H9 (cell line): ENCODE measurements around the gene GTF2F2. TPM values are rescaled to one million over a fixed set of nuclear protein-coding genes. Genes with fewer than 3 reads are reported as not detected.

Experiments
- DNase-seq: peaks from one replicate; pipeline ENCODE4 v3.0.0-alpha.2; 2017
- H2AFZ ChIP-seq: one replicate; pipeline ENCODE4 v1.6.1; 2013; ENCODE audit warnings: mild to moderate bottlenecking, low read length, control low read depth, moderate library complexity
- H2AK5ac ChIP-seq: 2 replicates; pipeline ENCODE4 v1.6.1; 2013; ENCODE audit warnings: low read length, control low read depth, mixed read lengths; ENCODE audit not compliant: insufficient read length
- H2BK120ac ChIP-seq: one replicate; pipeline ENCODE4 v1.6.1; 2013; ENCODE audit warnings: low read depth, mild to moderate bottlenecking, low read length, control low read depth, inconsistent platforms; ENCODE audit not compliant: poor library complexity, severe bottlenecking
- H2BK12ac ChIP-seq: 2 replicates; pipeline ENCODE4 v1.6.1; 2013; ENCODE audit warnings: low read length, control low read depth, mixed read lengths, low read depth; ENCODE audit not compliant: insufficient read length
- H2BK15ac ChIP-seq: 2 replicates; pipeline ENCODE4 v1.6.1; 2013; ENCODE audit warnings: low read depth, low read length, control low read depth
- H2BK20ac ChIP-seq: one replicate; pipeline ENCODE4 v1.6.1; 2013; ENCODE audit warnings: low read depth, mild to moderate bottlenecking, low read length, control low read depth, inconsistent platforms; ENCODE audit not compliant: poor library complexity, severe bottlenecking
- H2BK5ac ChIP-seq: 2 replicates; pipeline ENCODE4 v1.6.1; 2013; ENCODE audit warnings: low read length, control low read depth, mixed read lengths; ENCODE audit not compliant: insufficient read length
- H3K14ac ChIP-seq: 2 replicates; pipeline ENCODE4 v1.6.1; 2013; ENCODE audit warnings: low read length, control low read depth; ENCODE audit not compliant: insufficient read depth
- H3K18ac ChIP-seq: 2 replicates; pipeline ENCODE4 v1.6.1; 2013; ENCODE audit warnings: low read depth, mild to moderate bottlenecking, mixed read lengths, low read length, control low read depth; ENCODE audit not compliant: insufficient read length
- H3K23ac ChIP-seq: 2 replicates; pipeline ENCODE4 v1.6.1; 2013; ENCODE audit warnings: low read length, control low read depth, mixed read lengths, low read depth; ENCODE audit not compliant: insufficient read length
- H3K23me2 ChIP-seq: 2 replicates; pipeline ENCODE4 v1.6.1; 2013; ENCODE audit warnings: low read depth, mild to moderate bottlenecking, mixed read lengths, low read length, control low read depth; ENCODE audit not compliant: insufficient read length, poor library complexity, severe bottlenecking
- H3K27ac ChIP-seq: 2 replicates; pipeline ENCODE4 v1.5.1; 2013; ENCODE audit warnings: low read length, control low read depth, mixed read lengths, low read depth; ENCODE audit not compliant: insufficient read length
- H3K27me3 ChIP-seq: 2 replicates; pipeline ENCODE4 v1.6.1; 2013; ENCODE audit warnings: low read length, control low read depth, inconsistent platforms; ENCODE audit not compliant: insufficient read depth
- H3K4ac ChIP-seq: 2 replicates; pipeline ENCODE4 v1.6.1; 2013; ENCODE audit warnings: low read depth, mild to moderate bottlenecking, control low read depth, inconsistent platforms, low read length, moderate library complexity
- H3K4me1 ChIP-seq: 2 replicates; pipeline ENCODE4 v1.6.1; 2013; ENCODE audit warnings: low read length, control low read depth, inconsistent platforms; ENCODE audit not compliant: insufficient read depth
- H3K4me2 ChIP-seq: 2 replicates; pipeline ENCODE4 v1.6.1; 2013; ENCODE audit warnings: low read length, control low read depth, mixed read lengths; ENCODE audit not compliant: insufficient read length, insufficient read depth
- H3K56ac ChIP-seq: 2 replicates; pipeline ENCODE4 v1.6.1; 2013; ENCODE audit warnings: low read depth, mild to moderate bottlenecking, mixed read lengths, low read length, control low read depth; ENCODE audit not compliant: insufficient read length
- H3K79me1 ChIP-seq: 2 replicates; pipeline ENCODE4 v1.6.1; 2013; ENCODE audit warnings: low read depth, mild to moderate bottlenecking, moderate library complexity, low read length, control low read depth, inconsistent platforms; ENCODE audit not compliant: insufficient read depth, poor library complexity, severe bottlenecking
- H3K79me2 ChIP-seq: 2 replicates; pipeline ENCODE4 v1.6.1; 2013; ENCODE audit warnings: low read length, control low read depth, inconsistent platforms; ENCODE audit not compliant: insufficient read depth
- H3K9ac ChIP-seq: 2 replicates; pipeline ENCODE4 v1.6.1; 2013; ENCODE audit warnings: low read length, control low read depth, mixed read lengths; ENCODE audit not compliant: insufficient read length; ENCODE audit errors: extremely low read depth
- H3K9me3 ChIP-seq: one replicate; pipeline ENCODE4 v1.6.1; 2013; ENCODE audit warnings: low read depth, low read length, inconsistent platforms; ENCODE audit not compliant: control insufficient read depth
- H3T11ph ChIP-seq: one replicate; pipeline ENCODE4 v1.6.1; 2013; ENCODE audit warnings: mild to moderate bottlenecking, low read length, control low read depth, inconsistent platforms
- H4K20me1 ChIP-seq: one replicate; pipeline ENCODE4 v1.6.1; 2013; ENCODE audit not compliant: control insufficient read depth, insufficient read length, insufficient read depth
- H4K5ac ChIP-seq: 2 replicates; pipeline ENCODE4 v1.6.1; 2013; ENCODE audit warnings: low read depth, mild to moderate bottlenecking, mixed read lengths, low read length, control low read depth; ENCODE audit not compliant: insufficient read length
- H4K8ac ChIP-seq: replicated peaks from 2 replicates; pipeline ENCODE4 v1.6.1; 2013; ENCODE audit warnings: low read length, control low read depth, mixed read lengths, low read depth; ENCODE audit not compliant: insufficient read length
- H4K91ac ChIP-seq: 2 replicates; pipeline ENCODE4 v1.6.1; 2013; ENCODE audit warnings: low read depth, mild to moderate bottlenecking, moderate library complexity, mixed read lengths, low read length, control low read depth; ENCODE audit not compliant: insufficient read length
- H3K27ac Mint-ChIP-seq, 3 experiments: 2 replicates in 2 of 3; 3 replicates in 1 of 3; pipeline ENCODE4 v1.8.0; 2020 to 2021; ENCODE audit warnings: mixed read lengths in 3 of 3, mild to moderate bottlenecking in 1 of 3, moderate library complexity in 1 of 3
- H3K27me3 Mint-ChIP-seq: 2 replicates; pipeline ENCODE4 v1.8.0; 2021; ENCODE audit warnings: low read depth, mild to moderate bottlenecking, moderate library complexity, mixed read lengths
- H3K36me3 Mint-ChIP-seq, 3 experiments: 2 replicates in 2 of 3; 3 replicates in 1 of 3; pipeline ENCODE4 v1.8.0; 2020 to 2021; ENCODE audit warnings: low read depth in 3 of 3, mixed read lengths in 3 of 3; ENCODE audit not compliant: insufficient read depth in 1 of 3
- H3K4me1 Mint-ChIP-seq, 2 experiments: 2 replicates each; pipeline ENCODE4 v1.8.0; 2020; ENCODE audit warnings: mixed read lengths in 2 of 2
- H3K4me3 Mint-ChIP-seq, 2 experiments: 2 replicates in 1 of 2; 3 replicates in 1 of 2; pipeline ENCODE4 v1.8.0; 2020 to 2021; ENCODE audit warnings: mild to moderate bottlenecking in 2 of 2, mixed read lengths in 2 of 2, moderate library complexity in 1 of 2
- H3K9me3 Mint-ChIP-seq, 2 experiments: 2 replicates in 1 of 2; 3 replicates in 1 of 2; pipeline ENCODE4 v1.8.0; 2020; ENCODE audit warnings: mild to moderate bottlenecking in 2 of 2, mixed read lengths in 2 of 2, moderate library complexity in 1 of 2
- CTCF ChIP-seq: fragments of 200-600 bp; sonication (generic); conservative IDR thresholded peaks from 3 replicates; pipeline ENCODE4 v1.8.0; 2021; ENCODE audit warnings: antibody characterized with exemption, mild to moderate bottlenecking
- WGBS: extraction: QIAGEN DNeasy Blood & Tissue Kit; methylation state at CpG from one replicate; pipeline ENCODE4 v1.1.7; 2013; ENCODE audit warnings: missing lambda C conversion rate, low lambda C conversion rate, mixed read lengths; ENCODE audit not compliant: insufficient read length; ENCODE audit errors: extremely low coverage; 5-methylcytosine and 5-hydroxymethylcytosine counted together
- total RNA-seq: library from RNA; stranded (reverse); gene quantifications from 2 replicates; pipeline ENCODE4 v1.2.1, GENCODE V29; 2021

Gene GTF2F2
- total RNA-seq, 1 experiment from 2014 or later, result 29.6 TPM

- Histone ChIP-seq H3K9me3 (no peaks in the 10 kb centered on the region), H3K4me1 (no peaks in the 10 kb centered on the region), H2AK5ac (no peak overlapping the region), H3K4me2 (no peak overlapping the region), H3K18ac (no peak overlapping the region), H3K79me1 (no peaks in the 10 kb centered on the region), H2BK12ac (no peak overlapping the region), H2BK20ac (no peak overlapping the region), H2BK15ac (no peak overlapping the region), H4K8ac (no peak overlapping the region), H3K56ac (no peak overlapping the region), H2AFZ (no peak overlapping the region), H4K91ac (no peak overlapping the region), H3K23me2 (no peaks in the 10 kb centered on the region), H3K14ac (no peak overlapping the region), H4K5ac (no peak overlapping the region), H3K9ac (no peak overlapping the region), H3K4ac (no peak overlapping the region), H3K27ac (no peak overlapping the region), H3K79me2 (no peaks in the 10 kb centered on the region), H3K23ac (no peak overlapping the region), H2BK5ac (no peak overlapping the region), H2BK120ac (no peak overlapping the region), H3T11ph (no peak overlapping the region), H4K20me1 (no peaks in the 10 kb centered on the region), H3K27me3 (no peaks in the 10 kb centered on the region)
- Mint-ChIP-seq H3K27me3 (no peaks in the 10 kb centered on the region), H3K4me1 (peaks cover 2 to 9% of the 10 kb centered on the region in 2 experiments), H3K4me3 (no peak overlapping the region), H3K27ac (peak overlapping the region in 2 of 3 experiments; percentile 3 to 33; a peak in 1 of 7 replicates), H3K9me3 (no peaks in the 10 kb centered on the region), H3K36me3 (peaks cover 8 to 13% (median 11%) of the 10 kb centered on the region in 3 experiments; a peak in 5 of 7 replicates)
- no CpG with 5 or more reads among the region's 4 CpGs for WGBS
- no peak for DNase-seq
- no peak for TF ChIP-seq CTCF
Observed at GRCh38 chr13:45257638-45258333, 137.5 kb downstream of the GTF2F2 start.
